Activated CD4-positive, alpha-beta T cell treated with anti-CD3 and anti-CD28 coated beads, Interleukin-2, amount 50 U/mL, for 24 hours (primary cell): Measurements from ENCODE around the gene LDLRAD3.

ENCODE experiments used
- DNase-seq, 2 donors: peaks; one replicate each; pipeline ENCODE4 v3.0.0-alpha.2; 2020; ENCODE audit warnings: low read depth in 1 of 2, low spot score in 1 of 2

The LDLRAD3 gene

GRCh38 chr11:35927104-35927503, 16.8 kb upstream of the LDLRAD3 start:
- DNase-seq = no peak

- no peak for DNase-seq
Measured at GRCh38 chr11:35927682-35928081, 16.2 kb upstream of the LDLRAD3 start.

GRCh38 chr11:35928688-35929395, 15.0 kb upstream of the LDLRAD3 start:
- no peak for DNase-seq

- DNase-seq = no peak
Measured at GRCh38 chr11:35930466-35930865, 13.4 kb upstream of the LDLRAD3 start.

GRCh38 chr11:35932121-35932520, 11.7 kb upstream of the LDLRAD3 start:
- no peak for DNase-seq

- no peak for DNase-seq
Measured at GRCh38 chr11:35932681-35933319, 11.1 kb upstream of the LDLRAD3 start.

- no peak for DNase-seq
Measured at GRCh38 chr11:35933320-35933871, 10.5 kb upstream of the LDLRAD3 start.

- no peak for DNase-seq
Measured at GRCh38 chr11:35934271-35934670, 9.6 kb upstream of the LDLRAD3 start.

GRCh38 chr11:35934981-35935380, 8.9 kb upstream of the LDLRAD3 start:
- DNase-seq = no peak

GRCh38 chr11:35935390-35935789, 8.5 kb upstream of the LDLRAD3 start:
- no peak for DNase-seq

- DNase-seq = no peak
Measured at GRCh38 chr11:35937111-35937510, 6.8 kb upstream of the LDLRAD3 start.

GRCh38 chr11:35937700-35938099, 6.2 kb upstream of the LDLRAD3 start:
- no peak for DNase-seq

- no peak for DNase-seq
Measured at GRCh38 chr11:35938231-35938630, 5.6 kb upstream of the LDLRAD3 start.

GRCh38 chr11:35943309-35943708, 553 bp upstream of the LDLRAD3 start:
- no peak for DNase-seq

- no peak for DNase-seq
Measured at GRCh38 chr11:35944503-35945136, 758 bp downstream of the LDLRAD3 start.

GRCh38 chr11:35945137-35945518, 1.3 kb downstream of the LDLRAD3 start:
- no peak for DNase-seq

GRCh38 chr11:35946766-35947165, 2.9 kb downstream of the LDLRAD3 start:
- no peak for DNase-seq

GRCh38 chr11:35947437-35947836, 3.6 kb downstream of the LDLRAD3 start:
- DNase-seq = no peak

- no peak for DNase-seq
Measured at GRCh38 chr11:35949242-35949641, 5.4 kb downstream of the LDLRAD3 start.

- DNase-seq = no peak
Measured at GRCh38 chr11:35950082-35950481, 6.2 kb downstream of the LDLRAD3 start.

- no peak for DNase-seq
Measured at GRCh38 chr11:35951680-35952079, 7.8 kb downstream of the LDLRAD3 start.

GRCh38 chr11:35953081-35953760, 9.4 kb downstream of the LDLRAD3 start:
- no peak for DNase-seq
